ENCODE results near the gene ATG10. TPM values are rescaled to one million over a fixed set of nuclear protein-coding genes. Genes with fewer than 3 reads are reported as not detected.

The ATG10 gene
- total RNA-seq, 2 experiments from 2014 or later: 7.2 to 8.0 TPM

- no peak overlapping the region for H3K27ac Mint-ChIP-seq
- no peaks in the 10 kb centered on the region for H3K36me3 Mint-ChIP-seq (ENCODE audit: low read depth)
- DNase-seq: no peak
- H3K27me3 Mint-ChIP-seq (ENCODE audit: low read depth): no peaks in the 10 kb centered on the region
- no peaks in the 10 kb centered on the region for H3K9me3 Mint-ChIP-seq
- H3K4me3 Mint-ChIP-seq: no peak overlapping the region
- intact Hi-C loops (cut with micrococcal nuclease): loop anchor here (2.0 to 5.0 kb wide), 3 partner anchors 59 to 861 kb away; partner anchors contain the start of gene ZCCHC9
- peaks cover 15% of the 10 kb centered on the region for H3K4me1 Mint-ChIP-seq (ENCODE audit: low read depth)
- CTCF ChIA-PET: interaction anchor here (0.6 to 2.3 kb wide), 3 partner anchors 317 to 738 kb away, joined by 3 to 18 read pairs (median 4); no protein-coding TSS in a partner anchor
These were observed 191.8 kb downstream of the ATG10 start for GRCh38 chr5:82163452-82164175.

GRCh38 chr5:82164176-82164976 is 192.6 kb downstream of the ATG10 start:
- no peaks in the 10 kb centered on the region for H3K9me3 Mint-ChIP-seq
- DNase-seq: no peak
- H3K4me3 Mint-ChIP-seq: no peak overlapping the region
- intact Hi-C loops (cut with micrococcal nuclease): loop anchor here (2.0 to 5.0 kb wide), 2 partner anchors 384 to 862 kb away; partner anchors contain the start of gene ZCCHC9
- peak overlapping the region; percentile 26 for H3K27ac Mint-ChIP-seq
- no peaks in the 10 kb centered on the region for H3K27me3 Mint-ChIP-seq (ENCODE audit: low read depth)
- H3K4me1 Mint-ChIP-seq (ENCODE audit: low read depth): peaks cover 15% of the 10 kb centered on the region
- H3K36me3 Mint-ChIP-seq (ENCODE audit: low read depth): no peaks in the 10 kb centered on the region
- CTCF ChIA-PET: interaction anchor here (0.6 to 2.3 kb wide), 13 partner anchors 11 to 1353 kb away, joined by 3 to 18 read pairs (median 3); no protein-coding TSS in a partner anchor

- H3K9me3 Mint-ChIP-seq: no peaks in the 10 kb centered on the region
- CTCF ChIA-PET: interaction anchor here (0.6 to 2.3 kb wide), 19 partner anchors 10 to 1352 kb away, joined by 3 to 18 read pairs (median 3); no protein-coding TSS in a partner anchor
- intact Hi-C loops (cut with micrococcal nuclease): loop anchor here (2.0 to 5.0 kb wide), 2 partner anchors 384 to 863 kb away; partner anchors contain the start of gene ZCCHC9
- H3K27me3 Mint-ChIP-seq (ENCODE audit: low read depth): no peaks in the 10 kb centered on the region
- peaks cover 15% of the 10 kb centered on the region for H3K4me1 Mint-ChIP-seq (ENCODE audit: low read depth)
- DNase-seq: no peak
- H3K36me3 Mint-ChIP-seq (ENCODE audit: low read depth): no peaks in the 10 kb centered on the region
- H3K27ac Mint-ChIP-seq: no peak overlapping the region
- no peak overlapping the region for H3K4me3 Mint-ChIP-seq
These were observed 193.3 kb downstream of the ATG10 start for GRCh38 chr5:82164977-82165713.

- Mint-ChIP-seq H3K27ac (no peak overlapping the region), H3K36me3 (ENCODE audit: low read depth) (no peaks in the 10 kb centered on the region), H3K4me3 (no peak overlapping the region), H3K27me3 (ENCODE audit: low read depth) (no peaks in the 10 kb centered on the region), H3K9me3 (no peaks in the 10 kb centered on the region), H3K4me1 (ENCODE audit: low read depth) (peaks cover 15% of the 10 kb centered on the region)
- CTCF ChIA-PET: interaction anchor here (0.7 to 2.3 kb wide), 14 partner anchors 13 to 740 kb away, joined by 3 to 18 read pairs (median 4); no protein-coding TSS in a partner anchor
- intact Hi-C loops (cut with micrococcal nuclease): loop anchor here (1.0 to 2.0 kb wide), 7 partner anchors 195 to 741 kb away; partner anchors contain the start of gene SSBP2
- DNase-seq: peak; percentile 56
These were observed 194.1 kb downstream of the ATG10 start for GRCh38 chr5:82165740-82166530.

GRCh38 chr5:82167372-82167935 is 195.6 kb downstream of the ATG10 start:
- H3K4me3 Mint-ChIP-seq: no peak overlapping the region
- intact Hi-C loops (cut with micrococcal nuclease): loop anchor here (2.0 kb wide), 2 partner anchors 313 to 653 kb away; no protein-coding TSS in a partner anchor
- no peak for DNase-seq
- peaks cover 15% of the 10 kb centered on the region for H3K4me1 Mint-ChIP-seq (ENCODE audit: low read depth)
- CTCF ChIA-PET: interaction anchor here (0.6 to 0.8 kb wide), 2 partner anchors 9 to 493 kb away, joined by 3 read pairs; no protein-coding TSS in a partner anchor
- no peaks in the 10 kb centered on the region for H3K36me3 Mint-ChIP-seq (ENCODE audit: low read depth)
- no peaks in the 10 kb centered on the region for H3K9me3 Mint-ChIP-seq
- H3K27ac Mint-ChIP-seq: no peak overlapping the region
- H3K27me3 Mint-ChIP-seq (ENCODE audit: low read depth): no peaks in the 10 kb centered on the region

GRCh38 chr5:82168294-82168693 is 196.5 kb downstream of the ATG10 start:
- no peaks in the 10 kb centered on the region for H3K27me3 Mint-ChIP-seq (ENCODE audit: low read depth)
- no peak for DNase-seq
- H3K4me3 Mint-ChIP-seq: no peak overlapping the region
- CTCF ChIA-PET: interaction anchor here (0.6 to 0.8 kb wide), 2 partner anchors 494 to 742 kb away, joined by 3 read pairs; no protein-coding TSS in a partner anchor
- no peak overlapping the region for H3K27ac Mint-ChIP-seq
- intact Hi-C loops (cut with micrococcal nuclease): no loop called here
- peaks cover 14% of the 10 kb centered on the region for H3K4me1 Mint-ChIP-seq (ENCODE audit: low read depth)
- H3K9me3 Mint-ChIP-seq: no peaks in the 10 kb centered on the region
- no peaks in the 10 kb centered on the region for H3K36me3 Mint-ChIP-seq (ENCODE audit: low read depth)

- CTCF ChIA-PET: interaction anchor here (0.6 kb wide), 1 partner anchor 663 kb away, joined by 3 read pairs; no protein-coding TSS in a partner anchor
These were observed 198.1 kb downstream of the ATG10 start for GRCh38 chr5:82169892-82170291.

GRCh38 chr5:82174128-82174918 is 202.5 kb downstream of the ATG10 start:
- CTCF ChIA-PET: interaction anchor here (0.6 to 1.8 kb wide), 5 partner anchors 10 to 336 kb away, joined by 3 to 6 read pairs (median 4); no protein-coding TSS in a partner anchor
- intact Hi-C loops (cut with micrococcal nuclease): loop anchor here (1.0 kb wide), 2 partner anchors 51 to 85 kb away; no protein-coding TSS in a partner anchor
- Mint-ChIP-seq H3K4me1 (ENCODE audit: low read depth) (peaks cover 4% of the 10 kb centered on the region), H3K4me3 (no peak overlapping the region), H3K27me3 (ENCODE audit: low read depth) (no peaks in the 10 kb centered on the region), H3K9me3 (no peaks in the 10 kb centered on the region), H3K27ac (no peak overlapping the region), H3K36me3 (ENCODE audit: low read depth) (no peaks in the 10 kb centered on the region)
- DNase-seq: peak; percentile 82

More at GRCh38 chr5:82169892-82170291, 198.1 kb downstream of the ATG10 start:
- H3K27me3 Mint-ChIP-seq (ENCODE audit: low read depth): no peaks in the 10 kb centered on the region
- H3K4me3 Mint-ChIP-seq: no peak overlapping the region
- no peak overlapping the region for H3K27ac Mint-ChIP-seq
- no peak for DNase-seq
- H3K36me3 Mint-ChIP-seq (ENCODE audit: low read depth): no peaks in the 10 kb centered on the region
- H3K9me3 Mint-ChIP-seq: no peaks in the 10 kb centered on the region
- intact Hi-C loops (cut with micrococcal nuclease): no loop called here
- peaks cover 9% of the 10 kb centered on the region for H3K4me1 Mint-ChIP-seq (ENCODE audit: low read depth)

GRCh38 chr5:82174919-82175219 is 203.0 kb downstream of the ATG10 start:
- H3K36me3 Mint-ChIP-seq (ENCODE audit: low read depth): peaks cover 2% of the 10 kb centered on the region
- intact Hi-C loops (cut with micrococcal nuclease): loop anchor here (1.0 kb wide), 2 partner anchors 50 to 84 kb away; no protein-coding TSS in a partner anchor
- CTCF ChIA-PET: interaction anchor here (0.9 to 1.8 kb wide), 3 partner anchors 9 to 51 kb away, joined by 3 to 6 read pairs (median 5); no protein-coding TSS in a partner anchor
- H3K4me3 Mint-ChIP-seq: no peak overlapping the region
- no peaks in the 10 kb centered on the region for H3K9me3 Mint-ChIP-seq
- no peak overlapping the region for H3K27ac Mint-ChIP-seq
- no peaks in the 10 kb centered on the region for H3K27me3 Mint-ChIP-seq (ENCODE audit: low read depth)
- DNase-seq: no peak
- peaks cover 4% of the 10 kb centered on the region for H3K4me1 Mint-ChIP-seq (ENCODE audit: low read depth)

GRCh38 chr5:82176115-82176814 is 204.4 kb downstream of the ATG10 start:
- Mint-ChIP-seq H3K9me3 (no peaks in the 10 kb centered on the region), H3K27ac (no peak overlapping the region), H3K4me3 (no peak overlapping the region), H3K27me3 (ENCODE audit: low read depth) (no peaks in the 10 kb centered on the region), H3K36me3 (ENCODE audit: low read depth) (peaks cover 12% of the 10 kb centered on the region), H3K4me1 (ENCODE audit: low read depth) (peaks cover 4% of the 10 kb centered on the region)
- CTCF ChIA-PET: interaction anchor here (0.6 to 1.7 kb wide), 5 partner anchors 8 to 766 kb away, joined by 3 to 5 read pairs (median 3); no protein-coding TSS in a partner anchor
- DNase-seq: no peak
- intact Hi-C loops (cut with micrococcal nuclease): no loop called here

Measured in activated naive CD4-positive, alpha-beta T cell treated with anti-CD3 and anti-CD28 coated beads for 36 hours (primary cell).